ENCODE measurements around the gene RCE1.
"Not testable (repeated sequence)": the region's sequence is repeated elsewhere in the genome, so short reads cannot be mapped to it uniquely, and the experiment has no call there.

RCE1 gene

GRCh38 chr11:66815646-66816045 is 27.6 kb upstream of the RCE1 start:
- no peaks in the 10 kb centered on the region for H3K9me3 ChIP-seq (ENCODE audit: insufficient read depth, low read length)
- peaks cover 10% of the 10 kb centered on the region for H3K36me3 ChIP-seq (ENCODE audit: insufficient read depth, insufficient read length, low read length)
- no peaks in the 10 kb centered on the region for H3K4me1 ChIP-seq (ENCODE audit: insufficient read depth, insufficient read length)
- no peak for DNase-seq (ENCODE audit: low read depth, low spot score)
- H3K27me3 ChIP-seq (ENCODE audit: insufficient read depth, insufficient read length) = no peaks in the 10 kb centered on the region
- no peak overlapping the region for H3K9ac ChIP-seq (ENCODE audit: insufficient read length, low read depth)
- no peak for TF ChIP-seq SUZ12 (IDR thresholded peaks at IDR 0.05; ENCODE audit: extremely low read depth, insufficient read depth, insufficient read length)
- TF ChIP-seq YY1 (IDR thresholded peaks at IDR 0.05; ENCODE audit: insufficient read depth, insufficient read length) = no peak
- TF ChIP-seq ZNF274 (IDR thresholded peaks at IDR 0.05; ENCODE audit: low read depth, low read length) = no peak
- no peak overlapping the region for H3K4me3 ChIP-seq (ENCODE audit: insufficient read length, low read depth)

- Histone ChIP-seq H3K4me3 (ENCODE audit: insufficient read length, low read depth) (no peak overlapping the region), H3K36me3 (ENCODE audit: insufficient read depth, insufficient read length, low read length) (peaks cover 21% of the 10 kb centered on the region), H3K9ac (ENCODE audit: insufficient read length, low read depth) (no peak overlapping the region), H3K9me3 (ENCODE audit: insufficient read depth, low read length) (no peaks in the 10 kb centered on the region), H3K4me1 (ENCODE audit: insufficient read depth, insufficient read length) (no peaks in the 10 kb centered on the region), H3K27me3 (ENCODE audit: insufficient read depth, insufficient read length) (no peaks in the 10 kb centered on the region)
- no peak for DNase-seq (ENCODE audit: low read depth, low spot score)
- TF ChIP-seq SUZ12 (IDR thresholded peaks at IDR 0.05; ENCODE audit: extremely low read depth, insufficient read depth, insufficient read length) = no peak
- no peak for TF ChIP-seq YY1 (IDR thresholded peaks at IDR 0.05; ENCODE audit: insufficient read depth, insufficient read length)
- TF ChIP-seq ZNF274 (IDR thresholded peaks at IDR 0.05; ENCODE audit: low read depth, low read length) = no peak
Measured at GRCh38 chr11:66818231-66818955, 24.8 kb upstream of the RCE1 start.

- no peak for DNase-seq (ENCODE audit: low read depth, low spot score)
- Histone ChIP-seq H3K9ac (ENCODE audit: insufficient read length, low read depth) (no peak overlapping the region), H3K9me3 (ENCODE audit: insufficient read depth, low read length) (no peaks in the 10 kb centered on the region), H3K4me1 (ENCODE audit: insufficient read depth, insufficient read length) (no peaks in the 10 kb centered on the region), H3K36me3 (ENCODE audit: insufficient read depth, insufficient read length, low read length) (peaks cover 21% of the 10 kb centered on the region), H3K27me3 (ENCODE audit: insufficient read depth, insufficient read length) (no peaks in the 10 kb centered on the region), H3K4me3 (ENCODE audit: insufficient read length, low read depth) (no peak overlapping the region)
- TF ChIP-seq ZNF274 (IDR thresholded peaks at IDR 0.05; ENCODE audit: low read depth, low read length) = no peak
- TF ChIP-seq YY1 (IDR thresholded peaks at IDR 0.05; ENCODE audit: insufficient read depth, insufficient read length) = no peak
- TF ChIP-seq SUZ12 (IDR thresholded peaks at IDR 0.05; ENCODE audit: extremely low read depth, insufficient read depth, insufficient read length) = no peak
Measured at GRCh38 chr11:66820381-66820780, 22.9 kb upstream of the RCE1 start.

GRCh38 chr11:66820901-66821300 is 22.3 kb upstream of the RCE1 start:
- DNase-seq (ENCODE audit: low read depth, low spot score) = no peak
- no peak for TF ChIP-seq YY1 (IDR thresholded peaks at IDR 0.05; ENCODE audit: insufficient read depth, insufficient read length)
- no peak for TF ChIP-seq SUZ12 (IDR thresholded peaks at IDR 0.05; ENCODE audit: extremely low read depth, insufficient read depth, insufficient read length)
- no peak for TF ChIP-seq ZNF274 (IDR thresholded peaks at IDR 0.05; ENCODE audit: low read depth, low read length)
- H3K4me1 ChIP-seq (ENCODE audit: insufficient read depth, insufficient read length) = no peaks in the 10 kb centered on the region
- H3K9me3 ChIP-seq (ENCODE audit: insufficient read depth, low read length) = no peaks in the 10 kb centered on the region
- no peaks in the 10 kb centered on the region for H3K27me3 ChIP-seq (ENCODE audit: insufficient read depth, insufficient read length)
- peaks cover 19% of the 10 kb centered on the region for H3K36me3 ChIP-seq (ENCODE audit: insufficient read depth, insufficient read length, low read length)
- H3K4me3 ChIP-seq (ENCODE audit: insufficient read length, low read depth) = no peak overlapping the region
- no peak overlapping the region for H3K9ac ChIP-seq (ENCODE audit: insufficient read length, low read depth)

- Histone ChIP-seq H3K9me3 (ENCODE audit: insufficient read depth, low read length) (no peaks in the 10 kb centered on the region), H3K9ac (ENCODE audit: insufficient read length, low read depth) (no peak overlapping the region), H3K36me3 (ENCODE audit: insufficient read depth, insufficient read length, low read length) (peaks cover 18% of the 10 kb centered on the region), H3K27me3 (ENCODE audit: insufficient read depth, insufficient read length) (no peaks in the 10 kb centered on the region), H3K4me1 (ENCODE audit: insufficient read depth, insufficient read length) (no peaks in the 10 kb centered on the region), H3K4me3 (ENCODE audit: insufficient read length, low read depth) (no peak overlapping the region)
- TF ChIP-seq SUZ12 (IDR thresholded peaks at IDR 0.05; ENCODE audit: extremely low read depth, insufficient read depth, insufficient read length) = no peak
- TF ChIP-seq YY1 (IDR thresholded peaks at IDR 0.05; ENCODE audit: insufficient read depth, insufficient read length) = no peak
- no peak for TF ChIP-seq ZNF274 (IDR thresholded peaks at IDR 0.05; ENCODE audit: low read depth, low read length)
- DNase-seq (ENCODE audit: low read depth, low spot score) = no peak
Measured at GRCh38 chr11:66823700-66824099, 19.5 kb upstream of the RCE1 start.

GRCh38 chr11:66824573-66824972 is 18.7 kb upstream of the RCE1 start:
- not testable (repeated sequence) for H3K9ac ChIP-seq (ENCODE audit: insufficient read length, low read depth); DNase-seq (ENCODE audit: low read depth, low spot score); H3K4me1 ChIP-seq (ENCODE audit: insufficient read depth, insufficient read length); H3K9me3 ChIP-seq (ENCODE audit: insufficient read depth, low read length); H3K27me3 ChIP-seq (ENCODE audit: insufficient read depth, insufficient read length); H3K4me3 ChIP-seq (ENCODE audit: insufficient read length, low read depth)
- peaks cover 26% of the 10 kb centered on the region for H3K36me3 ChIP-seq (ENCODE audit: insufficient read depth, insufficient read length, low read length)

GRCh38 chr11:66834539-66834845 is 8.7 kb upstream of the RCE1 start:
- no peak for TF ChIP-seq SUZ12 (IDR thresholded peaks at IDR 0.05; ENCODE audit: extremely low read depth, insufficient read depth, insufficient read length)
- TF ChIP-seq YY1 (IDR thresholded peaks at IDR 0.05; ENCODE audit: insufficient read depth, insufficient read length) = no peak
- no peak for TF ChIP-seq ZNF274 (IDR thresholded peaks at IDR 0.05; ENCODE audit: low read depth, low read length)
- Histone ChIP-seq H3K27me3 (ENCODE audit: insufficient read depth, insufficient read length) (no peaks in the 10 kb centered on the region), H3K4me3 (ENCODE audit: insufficient read length, low read depth) (no peak overlapping the region), H3K9ac (ENCODE audit: insufficient read length, low read depth) (no peak overlapping the region), H3K36me3 (ENCODE audit: insufficient read depth, insufficient read length, low read length) (peaks cover 23% of the 10 kb centered on the region), H3K9me3 (ENCODE audit: insufficient read depth, low read length) (no peaks in the 10 kb centered on the region), H3K4me1 (ENCODE audit: insufficient read depth, insufficient read length) (no peaks in the 10 kb centered on the region)
- no peak for DNase-seq (ENCODE audit: low read depth, low spot score)
